ENCODE data around the gene CXCR1.
A peak's percentile ranks its signal among the peaks of the same experiment; 100 is the strongest.
"Not testable (repeated sequence)": the region's sequence is repeated elsewhere in the genome, so short reads cannot be mapped to it uniquely, and the experiment has no call there.

The CXCR1 gene
- 0 reads per million in 4 donors for total RNA-seq

DNA sequence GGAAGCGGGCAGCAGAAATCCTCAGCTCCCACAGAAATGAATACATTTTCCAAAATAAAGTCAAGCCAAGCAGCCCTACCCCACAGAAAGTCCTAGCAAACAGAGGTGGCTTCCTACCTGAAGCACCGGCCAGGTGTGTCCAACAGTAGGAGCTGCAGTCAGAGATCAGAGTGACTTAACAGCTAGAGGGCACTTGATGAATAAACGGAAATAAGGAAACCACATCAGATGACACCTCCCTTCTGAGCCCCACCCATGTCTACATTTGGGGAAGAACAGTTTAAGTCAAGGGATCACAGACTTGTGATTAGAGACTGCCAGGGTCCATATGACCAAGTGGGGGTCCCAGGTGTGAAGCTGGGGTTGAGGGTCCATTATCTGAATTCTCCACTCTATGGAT is at the start of gene CXCR1:
Gene CXCR1 (minus strand): TSS at position 172 of the 400 bp plus-strand sequence. CDS start 1,751 bp downstream, outside the sequence.
- DNase-seq: peak in 4 of 5 donors; percentile 23 to 73 (median 26)

DNA sequence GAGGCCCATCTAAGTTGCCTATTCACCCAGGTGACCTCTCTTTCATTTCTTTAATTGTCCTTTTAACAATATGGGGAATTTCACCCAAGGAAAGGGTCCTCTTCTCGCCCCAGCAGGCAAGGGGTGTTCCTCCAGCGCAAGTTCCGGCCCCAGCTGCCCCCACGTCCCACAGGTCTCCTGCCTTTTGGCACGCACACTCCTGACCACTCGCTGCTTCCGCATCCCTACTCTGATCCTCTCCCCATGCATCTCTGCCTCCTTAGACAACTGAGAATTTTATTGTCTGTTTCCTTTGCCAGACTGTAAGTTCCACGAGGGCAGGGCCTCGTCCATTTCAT is 49.5 kb upstream of the CXCR1 start:
- DNase-seq: no peak

DNA sequence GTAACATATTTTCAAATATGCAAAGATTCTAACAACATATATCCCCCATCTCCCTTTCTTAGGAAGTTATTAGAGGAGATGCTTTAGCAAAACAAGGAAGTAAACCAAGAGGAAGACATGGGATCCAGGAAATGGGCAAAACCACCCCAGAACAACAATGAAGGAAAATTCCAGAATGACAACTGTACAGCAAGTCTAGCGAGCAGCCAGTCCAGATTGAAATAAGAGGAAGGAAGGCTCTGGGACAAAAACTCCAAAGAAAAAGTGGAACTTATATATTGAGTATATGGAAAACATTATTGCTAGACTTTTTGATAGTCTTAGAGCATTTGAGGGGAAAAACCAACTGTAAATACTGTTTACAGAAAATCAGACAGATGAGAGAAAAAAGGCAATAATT is 47.4 kb upstream of the CXCR1 start:
- no peak for DNase-seq

DNA sequence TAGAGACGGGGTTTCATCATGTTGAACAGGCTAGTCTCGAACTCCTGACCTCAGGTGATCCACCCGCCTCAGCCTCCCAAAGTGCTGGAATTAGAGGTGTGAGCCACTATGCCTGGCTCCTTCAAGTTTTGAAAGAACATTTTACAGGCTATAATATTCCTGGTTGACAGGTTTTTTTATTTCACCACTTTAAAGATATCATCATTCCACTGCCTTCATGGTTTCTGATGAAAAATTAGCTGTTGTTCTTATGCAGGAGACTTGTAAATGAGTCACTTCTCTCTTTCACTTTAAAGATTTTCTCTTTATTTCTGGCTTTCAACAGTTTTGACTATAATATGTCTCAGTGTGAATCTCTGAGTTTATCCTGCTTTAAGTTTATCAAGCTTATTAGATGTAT is 42.3 kb upstream of the CXCR1 start:
- no peak for DNase-seq

DNA sequence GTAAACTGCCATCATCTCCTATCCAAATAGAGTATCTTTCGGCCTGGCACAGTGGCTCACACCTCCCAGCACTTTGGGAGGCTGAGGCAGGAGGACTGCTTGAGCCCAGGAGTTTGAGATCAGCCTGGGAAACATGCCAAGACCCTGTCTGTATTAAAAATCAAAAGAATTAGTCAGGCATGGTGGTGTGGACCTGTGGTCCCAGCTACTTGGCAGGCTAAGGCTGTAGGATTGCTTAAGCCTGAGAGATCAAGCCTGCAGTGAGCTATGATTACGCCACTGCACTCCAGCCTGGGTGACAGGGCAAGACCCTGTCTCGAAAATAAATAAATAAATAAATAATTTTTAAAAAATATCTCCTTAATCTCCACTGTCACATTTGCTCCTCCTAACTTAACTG is 35.5 kb upstream of the CXCR1 start:
- DNase-seq: no peak

DNA sequence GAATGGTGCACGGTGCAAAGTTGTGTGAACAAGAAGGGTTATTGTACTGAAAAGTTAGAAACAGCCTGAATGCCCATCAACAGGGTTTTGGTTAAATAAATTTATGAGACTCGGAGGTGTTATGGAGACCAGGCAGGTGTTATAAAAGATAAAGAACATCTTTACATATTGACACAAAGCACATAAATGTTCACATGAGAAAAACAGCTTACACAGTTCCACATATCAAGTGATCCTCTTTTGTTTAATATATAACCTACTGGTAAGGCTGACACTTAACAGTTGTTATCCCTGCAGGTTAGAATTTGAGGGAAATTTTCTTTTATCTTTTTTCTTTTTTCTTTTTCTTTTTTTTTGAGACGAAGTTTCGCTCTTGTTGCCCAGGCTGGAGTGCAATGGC is 30.2 kb upstream of the CXCR1 start:
- DNase-seq: no peak

DNA sequence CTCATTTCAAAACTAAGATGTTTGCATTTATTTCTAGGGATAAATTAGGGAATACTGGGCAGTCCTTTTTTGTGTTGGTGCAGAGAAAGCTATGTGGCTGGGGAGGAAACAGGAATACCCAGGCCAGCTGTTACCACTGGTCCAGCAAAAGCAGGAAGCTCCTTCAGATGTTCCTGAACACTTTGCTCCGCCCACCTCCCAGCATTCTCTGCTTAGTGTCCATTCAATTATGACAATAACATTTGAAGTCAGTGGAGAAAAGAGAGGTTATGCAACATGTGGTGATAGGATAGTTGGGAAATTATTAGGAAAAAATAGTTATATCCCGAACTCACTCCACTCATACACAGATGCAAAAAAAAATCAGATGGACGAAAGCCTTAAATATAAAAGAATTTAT is 28.1 kb upstream of the CXCR1 start:
- DNase-seq: no peak

DNA sequence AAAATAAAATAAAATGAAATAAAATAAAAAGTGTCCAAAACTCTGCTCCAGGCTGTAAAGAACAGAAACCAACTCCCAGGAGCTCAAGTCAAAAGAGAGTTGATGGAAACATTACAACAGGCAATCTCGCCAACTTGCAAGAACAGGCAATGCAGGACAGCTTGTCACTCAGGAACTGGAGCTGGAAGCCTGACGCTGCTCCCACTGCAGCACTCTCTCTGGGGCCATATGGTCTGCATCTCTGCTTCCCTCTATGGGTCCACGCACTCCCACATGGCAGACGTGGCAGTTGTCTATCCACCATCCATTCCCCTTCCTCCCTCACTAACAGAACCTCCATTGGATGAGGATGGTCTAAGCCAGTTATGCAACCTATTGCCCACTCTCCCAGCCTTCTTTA is 26.9 kb upstream of the CXCR1 start:
- no peak for DNase-seq

DNA sequence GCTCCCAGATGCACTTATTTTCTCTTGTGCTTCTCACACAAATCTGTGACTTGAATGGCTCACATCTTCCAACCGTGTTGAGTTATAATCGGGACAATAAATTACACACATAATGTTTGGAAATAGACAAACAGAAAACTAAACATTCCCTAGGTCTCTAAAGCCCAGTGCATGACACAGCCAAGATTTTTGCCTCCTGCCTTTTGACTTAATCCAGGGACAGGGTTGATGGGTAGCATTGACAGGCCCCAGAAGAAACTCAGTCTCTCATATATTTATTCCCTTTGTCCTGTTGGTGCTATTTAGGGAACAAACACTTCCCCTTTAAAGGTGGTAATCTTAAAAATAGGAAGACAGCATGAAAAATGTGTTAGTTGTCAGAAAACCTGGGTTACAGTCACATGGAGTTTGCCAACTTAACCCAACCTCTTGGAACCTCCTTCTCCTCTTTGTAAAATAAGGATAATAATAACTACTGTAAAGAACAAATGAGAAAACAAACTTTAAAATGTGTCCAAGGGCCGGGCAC is 26.2 kb upstream of the CXCR1 start:
- no peak for DNase-seq

DNA sequence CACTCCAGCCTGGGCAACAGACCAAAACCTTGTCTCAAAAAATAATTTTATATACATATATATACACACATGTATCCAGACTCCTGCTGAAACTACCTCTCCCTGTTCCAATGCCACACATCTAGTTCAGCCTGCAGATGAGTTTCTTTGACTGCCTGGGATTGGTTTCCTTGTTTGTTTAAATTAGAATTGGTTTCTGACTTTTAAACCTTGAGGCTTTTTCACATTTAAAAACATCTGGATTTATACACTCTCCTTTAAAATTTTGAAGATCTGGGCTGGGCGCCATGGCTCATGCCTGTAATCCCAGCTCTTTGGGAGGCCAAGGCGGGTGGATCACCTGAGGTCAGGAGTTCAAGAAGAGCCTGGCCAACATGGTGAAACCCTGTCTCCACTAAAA is 21.8 kb upstream of the CXCR1 start:
- no peak for DNase-seq

DNA sequence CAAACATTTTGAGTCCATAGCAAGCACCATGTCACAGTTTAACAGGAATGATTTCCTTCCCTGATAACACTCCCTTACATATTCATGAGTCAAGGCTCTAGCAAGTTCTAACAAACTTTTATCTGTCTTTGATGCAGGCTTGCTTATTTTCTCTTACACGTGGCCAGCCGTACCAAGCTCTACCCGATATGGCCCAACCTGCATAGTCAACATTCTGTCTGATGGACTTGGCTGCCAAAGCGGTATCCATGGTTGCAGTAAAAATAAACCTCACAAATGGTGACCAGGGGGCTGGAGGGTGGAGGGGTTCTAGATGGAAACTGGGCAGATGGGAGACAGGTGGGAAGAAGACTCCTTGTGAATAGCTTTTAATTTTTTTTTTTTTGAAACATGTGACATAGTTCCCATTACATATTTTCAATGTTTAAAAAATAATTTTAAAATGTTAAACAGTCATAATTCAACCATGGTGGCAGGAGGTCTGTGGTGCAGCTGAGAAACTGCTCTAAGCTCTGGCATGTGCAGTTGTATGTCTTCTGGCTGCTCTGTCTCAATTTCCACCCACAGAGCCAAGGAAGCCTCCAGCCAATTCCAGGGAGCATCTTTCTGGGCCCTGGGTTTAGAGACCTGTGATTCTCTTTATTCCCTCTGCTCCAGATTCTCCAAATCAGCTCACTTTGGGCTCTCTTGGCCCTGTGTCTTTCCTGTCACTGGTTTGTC is 20.7 kb upstream of the CXCR1 start:
- DNase-seq: no peak

DNA sequence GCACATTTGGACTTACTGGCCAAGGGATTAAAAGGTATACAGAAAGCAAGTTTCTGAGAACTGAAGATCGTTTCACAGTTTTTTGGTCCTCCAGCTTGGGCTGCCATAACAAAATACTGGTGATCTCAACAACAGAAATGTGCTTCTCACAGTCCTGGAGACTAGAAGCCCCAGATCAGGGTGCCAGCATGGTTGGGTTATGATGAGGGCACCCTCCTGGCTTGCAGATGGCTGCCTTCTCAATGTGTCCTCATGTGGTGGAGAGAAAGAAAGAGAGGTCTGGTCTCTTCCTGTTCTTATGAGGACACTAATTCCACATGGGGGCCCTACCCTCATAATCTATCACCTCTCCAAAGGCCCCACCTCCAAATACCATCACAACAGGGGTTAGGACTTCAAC is 20.1 kb upstream of the CXCR1 start:
- DNase-seq: no peak

DNA sequence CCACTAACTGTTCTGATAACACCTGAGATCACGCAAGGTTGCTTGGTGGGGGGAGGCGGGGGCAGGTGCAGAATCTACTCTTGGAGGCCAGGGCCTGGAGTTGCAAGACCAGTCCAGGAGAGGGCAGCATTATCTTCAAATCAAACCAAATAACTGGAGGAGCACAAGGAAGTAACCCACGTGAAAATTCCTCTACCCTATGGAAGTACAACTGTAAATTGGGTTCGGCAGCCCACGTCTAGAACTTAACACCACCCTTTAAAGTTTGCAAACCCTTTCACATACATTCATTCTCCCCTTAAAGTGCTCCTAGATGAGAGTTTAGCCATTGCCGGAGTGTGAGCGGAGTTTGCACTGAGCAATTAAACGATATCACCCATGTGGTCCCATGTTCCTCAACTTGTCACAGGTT is 19.6 kb upstream of the CXCR1 start:
- DNase-seq: peak; percentile 23 to 68 (median 54)

DNA sequence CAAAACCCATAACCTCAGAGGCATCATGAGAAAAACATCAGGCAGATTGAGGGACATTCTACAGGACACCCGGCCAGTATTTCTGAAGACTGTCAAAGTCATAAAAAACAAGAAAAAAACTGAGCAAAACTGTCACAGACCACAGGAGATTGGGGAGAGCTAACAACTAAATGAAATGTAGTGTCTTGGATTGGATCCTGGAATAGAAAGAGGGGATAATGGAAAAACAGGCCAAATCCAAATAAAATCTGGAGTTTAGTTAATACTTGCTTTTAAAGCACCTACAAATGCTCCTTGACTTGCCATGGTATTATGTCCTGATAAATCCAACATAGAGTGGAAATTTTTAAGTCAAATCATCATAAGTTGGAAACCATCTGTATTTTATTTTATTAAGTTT is 17.6 kb upstream of the CXCR1 start:
- DNase-seq: no peak

DNA sequence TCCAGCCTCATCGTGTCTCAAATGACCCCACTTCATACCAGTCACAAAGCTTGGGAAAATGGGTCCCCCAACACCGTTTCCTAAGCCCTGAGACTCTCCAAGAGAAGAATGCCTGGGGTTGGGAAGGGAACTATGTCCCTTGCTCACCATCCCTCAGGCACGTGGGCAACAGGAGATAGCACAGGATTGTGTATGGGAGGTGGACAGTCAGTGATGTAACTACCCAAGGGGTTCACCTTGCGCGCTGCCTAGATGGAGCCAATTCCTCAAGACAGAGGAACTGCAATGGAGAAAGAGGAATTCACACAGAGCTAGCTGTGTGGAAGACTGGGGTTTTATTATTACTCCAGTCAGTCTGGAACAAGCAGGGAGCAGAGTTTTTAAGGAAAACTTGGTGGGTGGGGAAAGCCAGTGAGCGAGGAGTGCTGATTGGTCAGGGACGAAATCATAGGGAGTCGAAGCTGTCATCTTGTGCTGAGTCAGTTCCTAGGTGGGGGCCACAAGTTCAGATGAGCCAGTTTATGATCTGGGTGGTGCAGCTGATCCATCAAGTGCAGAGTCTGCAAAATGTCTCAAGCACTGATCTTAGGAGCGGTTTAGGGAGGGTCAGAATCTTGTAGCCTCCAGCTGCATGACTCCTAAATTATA is 13.8 kb upstream of the CXCR1 start:
- no peak for DNase-seq

DNA sequence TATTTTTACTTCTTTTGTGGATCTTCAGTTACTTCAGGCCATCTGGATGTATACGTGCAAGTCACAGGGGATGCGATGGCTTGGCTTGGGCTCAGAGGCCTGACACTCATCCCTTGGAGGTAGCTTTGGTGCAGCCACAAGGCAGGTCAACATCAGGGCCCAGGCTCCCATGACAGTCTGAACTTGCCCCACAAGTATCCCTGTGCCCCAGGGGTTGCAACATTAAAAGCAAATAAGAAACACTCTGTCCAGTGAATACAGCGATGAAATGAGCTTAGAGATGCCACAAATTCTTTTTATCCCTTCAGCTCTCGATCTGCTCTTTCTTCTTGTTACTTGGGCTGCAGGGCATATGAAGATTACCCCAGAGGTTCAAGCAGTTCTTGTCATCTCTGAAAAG is 13.0 kb upstream of the CXCR1 start:
- no peak for DNase-seq

DNA sequence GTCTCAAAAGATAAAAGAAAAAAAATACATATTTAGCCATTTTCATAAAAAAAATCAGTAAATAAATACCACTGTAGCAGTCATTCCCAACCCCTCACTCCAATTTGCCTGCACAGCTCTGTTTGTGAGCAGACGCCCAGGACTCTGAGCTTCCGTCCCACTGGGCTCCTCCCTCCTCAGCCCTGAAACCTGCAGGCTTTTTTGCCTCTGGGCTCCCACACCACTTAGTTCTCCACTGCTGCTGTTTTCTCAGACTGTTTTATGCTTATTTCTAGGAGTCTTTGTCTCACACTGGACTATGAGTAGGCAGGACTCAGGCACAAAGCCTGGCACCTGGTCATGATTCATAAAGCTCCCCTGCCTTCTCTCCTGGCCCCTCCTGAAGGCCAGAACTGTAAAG is 6.1 kb upstream of the CXCR1 start:
- DNase-seq: no peak

DNA sequence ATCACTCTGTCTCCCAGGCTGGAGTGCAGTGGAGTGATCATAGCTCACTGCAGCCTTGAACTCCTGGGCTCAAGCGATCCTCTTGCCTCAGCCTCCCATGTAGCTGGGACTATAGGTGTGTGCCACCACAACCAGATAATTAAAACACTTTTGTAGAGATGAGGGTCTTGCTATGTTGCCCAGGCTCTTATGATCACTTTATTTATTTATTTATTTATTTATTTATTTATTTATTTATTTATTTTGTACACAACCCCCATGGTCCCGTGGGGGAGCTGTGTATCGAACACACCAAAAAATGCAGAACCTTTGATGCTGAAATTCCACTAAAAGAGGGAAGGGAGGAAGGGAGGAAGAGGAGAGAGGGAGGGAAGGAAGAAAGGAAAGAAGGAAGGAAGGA is 5.0 kb upstream of the CXCR1 start:
- not testable (repeated sequence) for DNase-seq

DNA sequence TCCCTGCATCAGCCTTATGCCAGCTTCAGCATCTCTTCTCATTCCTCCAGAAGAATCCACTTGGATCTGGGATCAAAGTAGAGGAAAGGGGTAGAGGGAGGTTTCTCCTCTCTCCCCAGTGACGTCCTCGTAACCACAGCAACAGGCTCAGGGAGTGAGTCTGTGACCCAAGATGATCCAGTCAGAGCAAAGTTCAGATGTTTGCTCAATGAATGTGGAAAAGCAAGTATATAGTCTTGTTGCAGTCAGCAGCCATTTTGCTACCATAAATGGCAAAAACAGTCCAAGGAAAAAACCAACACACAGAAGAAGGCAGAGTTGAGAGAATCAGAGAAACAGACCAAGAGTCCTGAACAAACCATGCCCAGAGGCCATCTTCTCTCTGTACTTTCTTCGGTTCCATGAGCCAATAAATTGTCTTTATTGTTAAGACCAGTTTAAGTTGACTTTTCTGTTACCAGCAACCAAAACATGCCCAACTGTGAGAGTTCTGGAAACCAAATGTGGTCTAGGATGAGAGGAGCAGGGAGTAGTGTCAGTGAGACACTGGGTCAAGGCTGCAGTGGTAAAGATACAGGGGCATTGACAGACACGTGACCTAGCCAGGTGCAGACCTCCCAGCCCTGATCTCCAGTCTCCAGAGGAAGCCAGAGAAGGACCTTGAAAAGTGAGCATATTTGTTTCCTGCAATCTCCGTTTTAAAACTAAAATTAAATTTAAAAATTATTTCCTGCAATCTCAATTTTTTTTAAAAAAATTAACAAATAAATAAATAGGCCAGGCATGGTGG is 3.2 kb upstream of the CXCR1 start:
- no peak for DNase-seq

DNA sequence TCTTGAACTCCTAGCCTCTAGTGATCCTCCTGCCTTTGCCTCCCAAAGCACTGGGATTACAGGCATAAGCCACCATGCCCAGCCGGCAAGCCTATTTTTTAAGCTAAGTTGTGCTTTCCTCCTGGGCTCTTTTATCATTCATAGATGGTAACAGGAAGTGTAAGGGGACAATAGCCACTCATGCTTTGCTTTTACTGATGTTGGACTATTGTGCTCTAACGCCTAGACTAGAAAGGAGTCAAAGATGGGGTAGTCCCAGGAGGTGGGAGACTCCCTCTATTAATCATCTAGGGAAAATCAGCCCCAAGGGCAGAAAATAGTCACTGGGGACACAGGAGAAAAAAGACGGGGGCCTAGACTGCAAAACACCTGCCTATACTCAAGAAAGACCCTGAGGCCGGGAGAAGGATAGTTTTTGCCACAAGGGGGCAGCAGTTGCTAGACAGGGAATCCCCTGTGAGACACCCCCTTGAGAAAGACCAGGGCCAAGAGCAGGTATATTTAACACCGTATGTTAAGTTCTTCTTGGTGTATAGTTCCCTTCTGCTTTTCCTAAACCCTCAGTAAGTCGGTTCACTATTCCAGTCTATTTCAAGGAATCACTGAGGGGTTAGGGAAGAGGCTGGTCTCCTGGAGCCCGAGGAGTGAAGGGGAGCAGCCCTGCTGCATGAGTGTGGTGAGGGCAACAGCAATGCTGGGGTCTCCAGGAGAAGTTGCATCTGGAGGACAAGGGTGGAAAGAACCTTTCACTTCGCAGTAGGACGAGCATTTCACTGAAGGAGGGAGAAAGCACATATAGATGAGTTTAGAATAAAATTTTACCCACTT is 2.1 kb upstream of the CXCR1 start:
- peak; percentile 35 to 61 (median 37) for DNase-seq

DNA sequence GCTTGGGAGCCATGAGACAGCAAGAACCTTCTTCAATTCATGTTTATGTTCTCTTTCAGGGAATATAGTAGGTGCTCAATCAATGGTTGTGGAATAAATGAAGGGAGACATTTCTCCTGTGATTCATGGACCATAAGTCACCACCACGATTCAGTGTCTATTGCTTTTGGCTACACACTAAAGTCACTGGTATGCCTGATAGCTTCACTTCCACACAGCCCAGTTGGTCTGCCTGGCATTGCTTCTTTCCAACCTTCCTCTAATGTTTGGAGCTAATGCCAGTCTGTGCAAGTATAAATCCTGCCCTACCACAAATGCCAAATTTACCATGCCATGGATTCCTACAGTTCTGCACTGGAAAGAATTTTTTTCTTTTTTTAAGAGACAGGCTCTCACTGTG is 1.3 kb upstream of the CXCR1 start:
- DNase-seq: no peak

DNA sequence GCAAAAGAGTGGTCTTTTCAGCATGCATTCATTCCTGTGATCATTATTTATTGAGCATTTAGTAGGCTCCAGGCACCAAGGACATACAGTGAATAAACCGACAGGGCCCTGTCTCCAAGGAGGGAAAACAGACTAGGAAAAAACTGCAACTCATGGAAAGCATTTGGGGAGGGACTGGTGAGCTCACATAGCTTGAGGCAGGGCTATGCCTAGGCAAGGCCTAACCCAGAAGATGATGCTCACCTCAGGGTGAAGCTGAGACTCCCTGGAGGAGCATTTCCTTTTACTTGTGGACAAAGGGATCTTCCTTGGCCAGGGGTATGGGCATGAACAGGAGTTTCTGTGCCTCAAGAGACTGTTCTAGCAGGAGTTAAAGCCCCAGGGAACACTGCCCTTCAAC is 3.9 kb downstream of the CXCR1 start:
- DNase-seq: no peak

DNA sequence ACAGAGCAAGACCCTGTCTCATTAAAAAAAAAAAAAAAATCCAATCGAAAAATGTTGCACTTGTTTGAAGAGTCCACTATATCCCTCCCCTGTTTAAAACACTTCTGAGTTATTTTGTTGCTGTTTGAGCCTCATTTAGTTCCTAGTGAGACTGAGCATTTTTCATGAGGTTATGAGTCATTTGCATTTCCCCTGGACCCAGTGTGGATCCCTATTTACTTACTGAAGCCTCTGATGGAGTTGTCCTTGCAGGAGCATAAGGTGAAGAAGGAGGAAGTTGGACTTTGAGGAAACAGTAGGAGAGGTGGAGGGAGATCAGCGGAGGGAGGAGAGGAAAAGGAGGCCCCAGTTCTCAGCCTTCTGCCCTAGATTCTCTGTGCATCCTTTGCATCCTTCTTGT is 5.1 kb downstream of the CXCR1 start:
- DNase-seq: no peak

Data from T-helper 1 cell (primary cell).